ENCODE results near the gene CELF2.

Gene CELF2

DNA sequence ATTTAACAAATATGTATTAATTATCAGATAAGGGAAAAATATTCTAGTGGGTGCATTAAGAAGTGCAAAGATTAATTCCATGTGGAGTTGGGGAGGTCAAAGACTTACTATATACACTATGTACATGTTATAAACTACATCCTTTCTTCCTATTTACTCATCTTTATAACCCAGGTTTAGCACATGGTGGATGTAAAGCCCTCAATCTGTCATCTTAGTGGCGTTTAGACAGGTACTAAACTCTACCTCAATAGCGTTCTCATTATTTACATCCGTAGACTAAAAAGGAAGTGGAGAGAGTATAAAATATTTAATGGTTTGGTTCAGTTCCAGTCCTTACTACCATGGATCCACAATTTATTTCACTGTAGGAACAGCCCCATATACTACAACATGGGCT is 14.8 kb upstream of the CELF2 start:
- no peak for DNase-seq (ENCODE audit: low read depth)
- H3K4me3 ChIP-seq (ENCODE audit: low read depth, low read length) = no peak overlapping the region

GRCh38 chr10:11003679-11004078 is 14.0 kb upstream of the CELF2 start:
- no peak overlapping the region for H3K4me3 ChIP-seq (ENCODE audit: low read depth, low read length)

DNA sequence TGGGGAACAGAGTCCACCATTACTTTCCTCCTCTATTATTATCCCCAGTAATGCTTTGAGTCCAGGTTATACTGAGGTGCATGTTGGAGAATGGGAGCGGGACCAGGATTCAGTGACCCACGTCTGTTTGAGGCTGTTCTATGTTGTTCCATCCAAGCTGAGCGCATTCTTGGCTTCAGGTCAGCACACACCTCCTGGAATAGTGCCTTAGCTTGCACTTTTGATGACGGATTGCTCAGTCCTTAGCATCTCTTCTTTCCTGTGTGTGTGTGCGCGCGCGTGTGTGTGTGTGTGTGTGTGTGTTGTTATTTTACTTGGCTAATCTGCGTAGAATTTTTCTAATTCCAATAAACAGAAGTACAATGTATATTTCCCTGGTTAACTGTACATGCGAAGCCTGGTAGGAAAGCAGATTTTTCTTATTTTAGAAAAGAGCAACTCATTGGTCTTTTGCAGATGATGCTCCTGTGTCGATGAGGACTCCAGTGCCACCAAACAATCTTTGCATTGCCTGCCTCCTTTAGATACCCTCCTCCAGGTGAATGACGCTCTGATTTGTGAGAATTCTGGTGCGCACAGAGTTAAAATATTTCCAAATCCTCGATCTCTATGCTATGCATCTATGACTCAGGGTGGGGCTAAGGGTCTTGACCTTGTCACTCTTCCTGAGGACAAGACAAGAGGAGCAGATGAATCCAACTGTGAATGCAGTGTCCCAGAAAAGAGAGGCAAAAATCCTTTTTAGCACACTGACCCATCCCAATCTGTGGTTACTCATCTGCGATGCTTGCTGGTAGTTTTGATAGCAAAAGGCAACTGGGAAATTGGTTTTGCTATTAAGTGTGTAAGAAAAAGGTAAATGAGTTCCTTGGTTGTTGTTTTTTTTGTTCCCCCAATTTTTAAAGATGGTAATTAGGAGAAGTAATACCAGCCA is 13.3 kb upstream of the CELF2 start:
- DNase-seq (ENCODE audit: low read depth) = no peak
- H3K4me3 ChIP-seq (ENCODE audit: low read depth, low read length) = no peak overlapping the region

More at GRCh38 chr10:11003679-11004078, 14.0 kb upstream of the CELF2 start:
- no peak for DNase-seq (ENCODE audit: low read depth)

- no peak for DNase-seq (ENCODE audit: low read depth)
- peak overlapping the region; percentile 30 for H3K4me3 ChIP-seq (ENCODE audit: low read depth, low read length)
Measured at GRCh38 chr10:11005725-11006427, 11.8 kb upstream of the CELF2 start.

GRCh38 chr10:11006428-11006825 is 11.2 kb upstream of the CELF2 start:
- no peak overlapping the region for H3K4me3 ChIP-seq (ENCODE audit: low read depth, low read length)
- no peak for DNase-seq (ENCODE audit: low read depth)

DNA sequence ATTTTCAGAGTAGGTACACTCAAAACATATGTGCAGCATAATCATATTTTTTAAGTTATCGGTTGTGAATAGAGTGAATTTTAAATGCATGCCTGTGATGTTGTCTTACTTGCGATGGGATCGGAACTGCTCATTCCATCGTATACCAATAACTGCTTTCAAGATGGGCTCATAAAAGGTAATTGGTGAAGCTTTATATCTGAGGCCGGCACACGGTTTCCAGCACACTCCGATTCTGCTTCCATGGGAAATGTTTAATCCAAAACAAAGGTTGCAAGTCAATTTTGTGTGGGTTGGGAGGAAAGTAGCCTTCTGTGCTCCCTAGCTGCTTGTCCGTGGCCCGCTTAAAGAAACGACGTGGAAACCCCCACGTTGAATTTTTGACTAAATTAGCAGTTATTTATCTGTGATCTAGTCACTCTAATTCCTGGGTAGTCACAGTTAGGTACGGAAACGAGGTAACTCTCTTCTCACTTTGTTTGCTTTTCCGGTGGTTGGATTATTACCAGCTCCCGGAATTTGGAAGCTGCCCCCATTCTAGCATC is 10.1 kb upstream of the CELF2 start:
- H3K4me3 ChIP-seq (ENCODE audit: low read depth, low read length) = no peak overlapping the region
- DNase-seq (ENCODE audit: low read depth) = no peak

- peak; percentile 16 for DNase-seq (ENCODE audit: low read depth)
- no peak overlapping the region for H3K4me3 ChIP-seq (ENCODE audit: low read depth, low read length)
Measured at GRCh38 chr10:11009471-11010308, 8.0 kb upstream of the CELF2 start.

DNA sequence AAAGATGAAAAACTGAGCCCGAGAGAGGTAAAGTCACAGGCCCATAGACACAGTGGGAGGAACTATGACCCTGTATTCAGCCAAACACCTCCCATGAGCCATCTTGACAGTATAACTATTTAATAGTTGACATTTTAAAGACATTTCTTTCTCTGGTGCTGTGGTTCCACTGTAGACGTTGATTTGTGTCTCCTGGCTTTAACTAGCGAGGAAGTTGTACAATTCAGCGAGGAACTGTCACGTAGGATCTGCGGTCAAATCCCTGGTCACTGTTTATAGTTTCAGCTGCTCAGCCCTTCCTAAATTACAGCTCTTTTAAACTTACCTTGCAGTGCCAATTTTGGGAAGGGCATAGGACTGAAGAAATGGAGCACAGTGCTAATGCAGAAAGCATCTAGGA is 7.1 kb upstream of the CELF2 start:
- H3K4me3 ChIP-seq (ENCODE audit: low read depth, low read length) = no peak overlapping the region
- no peak for DNase-seq (ENCODE audit: low read depth)

GRCh38 chr10:11011436-11011835 is 6.2 kb upstream of the CELF2 start:
- no peak overlapping the region for H3K4me3 ChIP-seq (ENCODE audit: low read depth, low read length)
- no peak for DNase-seq (ENCODE audit: low read depth)

DNA sequence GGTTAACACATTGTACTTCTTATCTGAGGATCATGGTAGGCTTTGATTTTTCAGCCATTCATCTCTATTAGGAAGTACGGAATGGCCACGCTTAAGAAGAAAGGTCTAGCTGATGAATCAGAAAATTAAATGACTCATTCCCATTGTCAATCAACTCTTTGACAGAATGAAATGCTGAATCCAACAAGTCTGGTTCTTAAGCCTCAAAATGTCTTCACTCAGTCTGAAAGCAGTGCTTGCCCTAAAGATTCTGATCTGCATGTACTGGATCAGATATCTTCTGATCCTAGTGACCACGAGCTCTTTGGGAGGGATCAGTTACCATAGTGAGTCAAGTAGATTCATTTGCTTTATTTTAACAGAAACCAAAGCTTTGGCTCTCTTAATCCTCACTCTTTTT is 5.7 kb upstream of the CELF2 start:
- no peak overlapping the region for H3K4me3 ChIP-seq (ENCODE audit: low read depth, low read length)

GRCh38 chr10:11012421-11013295 is 5.0 kb upstream of the CELF2 start:
- peak; percentile 69 for DNase-seq (ENCODE audit: low read depth)
- peak overlapping the region; percentile 10 for H3K4me3 ChIP-seq (ENCODE audit: low read depth, low read length)

More for the DNA sequence above, 5.7 kb upstream of the CELF2 start:
- no peak for DNase-seq (ENCODE audit: low read depth)

GRCh38 chr10:11013836-11014235 is 3.8 kb upstream of the CELF2 start:
- H3K4me3 ChIP-seq (ENCODE audit: low read depth, low read length) = no peak overlapping the region
- no peak for DNase-seq (ENCODE audit: low read depth)

GRCh38 chr10:11014671-11015445 is 2.8 kb upstream of the CELF2 start:
- DNase-seq (ENCODE audit: low read depth) = no peak
- no peak overlapping the region for H3K4me3 ChIP-seq (ENCODE audit: low read depth, low read length)

DNA sequence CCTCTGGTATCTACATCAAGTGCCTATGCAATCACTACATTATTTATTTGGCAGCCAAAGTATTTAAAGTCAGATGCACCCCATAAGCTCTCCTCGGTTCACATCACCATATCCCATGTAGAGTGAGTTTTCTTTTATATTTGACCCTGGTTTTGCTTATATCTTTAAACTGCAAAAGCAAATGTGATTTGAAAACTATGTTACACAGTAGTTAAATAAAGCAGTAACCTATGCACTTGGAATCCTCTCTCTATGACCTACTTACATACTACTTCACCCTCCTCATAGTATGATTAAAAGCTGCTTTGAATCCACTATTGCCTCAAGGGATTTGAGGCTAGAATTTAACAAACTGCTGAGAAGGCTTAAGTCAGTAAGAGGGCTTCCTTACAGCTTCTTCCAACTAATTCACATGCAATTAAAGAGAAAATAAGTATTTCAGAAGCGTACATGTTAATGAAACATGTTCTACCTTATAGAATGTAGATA is 2.2 kb upstream of the CELF2 start:
- H3K4me3 ChIP-seq (ENCODE audit: low read depth, low read length) = no peak overlapping the region
- DNase-seq (ENCODE audit: low read depth) = no peak

GRCh38 chr10:11017000-11017569 is 587 bp upstream of the CELF2 start:
- peak overlapping the region; percentile 58 for H3K4me3 ChIP-seq (ENCODE audit: low read depth, low read length)
- DNase-seq (ENCODE audit: low read depth) = no peak

GRCh38 chr10:11018432-11018841 is 765 bp downstream of the CELF2 start:
- H3K4me3 ChIP-seq (ENCODE audit: low read depth, low read length) = peak overlapping the region; percentile 58
- DNase-seq (ENCODE audit: low read depth) = no peak

DNA sequence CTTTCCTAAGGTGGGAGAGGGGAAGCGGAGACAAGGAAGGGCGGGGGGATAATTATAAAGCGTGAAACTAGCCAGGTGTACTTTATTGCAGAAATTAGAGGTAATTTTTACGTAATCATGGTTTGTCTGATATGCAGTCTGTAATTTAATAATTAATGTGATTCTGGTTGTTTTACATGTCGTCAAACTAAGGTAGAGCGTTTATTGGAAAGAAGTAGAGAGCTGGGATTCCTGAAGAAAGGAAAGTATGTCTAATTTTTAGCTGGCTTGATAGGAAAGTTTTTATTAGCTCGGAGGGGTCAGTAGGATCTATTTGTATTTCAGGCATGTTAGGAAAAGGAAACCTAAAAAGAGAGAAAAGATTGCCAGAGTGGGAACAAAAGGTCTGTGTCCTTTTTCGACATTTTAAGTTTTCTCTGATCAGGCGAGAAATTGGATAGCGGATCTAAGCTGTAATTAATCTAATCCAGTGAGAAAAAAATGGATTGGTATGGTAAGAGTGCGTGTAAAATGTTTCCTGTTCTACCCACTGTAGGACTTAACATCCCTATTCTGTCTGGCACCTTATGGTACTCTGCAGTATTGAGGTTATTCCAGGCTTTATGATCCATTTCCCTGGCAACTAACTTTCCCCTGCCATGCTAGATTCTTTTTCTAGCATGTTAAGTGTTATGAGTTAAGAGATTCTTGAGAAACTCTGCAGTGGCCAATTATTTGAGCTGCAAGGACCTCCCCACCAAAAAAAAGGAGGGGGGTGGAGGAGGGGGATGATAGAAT is 1.4 kb downstream of the CELF2 start:
- DNase-seq (ENCODE audit: low read depth) = no peak
- peak overlapping the region; percentile 58 for H3K4me3 ChIP-seq (ENCODE audit: low read depth, low read length)

All from skeletal muscle cell (primary cell).